Rectal smooth muscle tissue (tissue), 1 donor: ENCODE results near the gene ANKRD44.

Experiments used
- H3K27ac ChIP-seq: one replicate; pipeline ENCODE4 v1.7.0; 2013; ENCODE audit warnings: low read depth, low read length, inconsistent platforms
- H3K27me3 ChIP-seq: one replicate; pipeline ENCODE4 v1.7.0; 2013; ENCODE audit warnings: low read length; ENCODE audit not compliant: control insufficient read depth, insufficient read depth
- H3K36me3 ChIP-seq: one replicate; pipeline ENCODE4 v1.7.0; 2013; ENCODE audit warnings: low read length; ENCODE audit not compliant: control insufficient read depth, insufficient read depth
- H3K4me1 ChIP-seq: one replicate; pipeline ENCODE4 v1.7.0; 2013; ENCODE audit warnings: low read length; ENCODE audit not compliant: control insufficient read depth, insufficient read depth
- H3K4me3 ChIP-seq: one replicate; pipeline ENCODE4 v1.7.0; 2013; ENCODE audit warnings: low read length
- H3K9ac ChIP-seq: one replicate; pipeline ENCODE4 v1.7.0; 2013; ENCODE audit warnings: low read length

The ANKRD44 gene

DNA sequence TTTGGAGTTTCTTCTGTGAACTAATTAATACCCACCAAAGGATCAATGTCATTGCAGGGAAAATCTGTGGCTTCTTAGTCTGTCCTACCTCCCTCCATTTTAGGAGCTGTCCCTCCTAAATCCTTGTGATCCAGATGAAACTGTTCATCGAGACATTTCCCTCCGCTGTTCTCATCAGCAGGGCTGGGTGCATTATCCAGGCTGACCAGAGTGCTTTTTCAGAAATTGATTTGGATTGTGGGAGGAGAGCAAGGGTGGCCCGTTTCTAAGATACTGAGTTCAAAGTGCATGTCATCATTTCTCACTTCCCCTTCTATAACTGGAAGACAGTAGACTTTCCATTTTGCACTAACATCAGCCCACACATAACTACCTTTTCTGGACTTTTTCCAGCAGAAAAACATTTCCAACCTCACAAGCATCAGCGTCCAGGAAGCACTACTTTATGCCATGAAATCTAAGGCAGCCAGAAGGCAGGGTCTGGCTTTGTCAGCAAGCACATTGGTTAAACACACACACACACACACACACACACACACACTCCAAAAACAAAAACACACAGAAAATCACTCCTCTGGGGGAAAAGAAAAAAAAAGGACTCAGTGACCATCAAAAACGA, 94.1 kb downstream of the ANKRD44 start:
- Histone ChIP-seq H3K27me3 (no peaks in the 10 kb centered on the region), H3K4me3 (no peak overlapping the region), H3K27ac (no peak overlapping the region), H3K36me3 (no peaks in the 10 kb centered on the region), H3K4me1 (peaks cover 19% of the 10 kb centered on the region), H3K9ac (no peak overlapping the region)

DNA sequence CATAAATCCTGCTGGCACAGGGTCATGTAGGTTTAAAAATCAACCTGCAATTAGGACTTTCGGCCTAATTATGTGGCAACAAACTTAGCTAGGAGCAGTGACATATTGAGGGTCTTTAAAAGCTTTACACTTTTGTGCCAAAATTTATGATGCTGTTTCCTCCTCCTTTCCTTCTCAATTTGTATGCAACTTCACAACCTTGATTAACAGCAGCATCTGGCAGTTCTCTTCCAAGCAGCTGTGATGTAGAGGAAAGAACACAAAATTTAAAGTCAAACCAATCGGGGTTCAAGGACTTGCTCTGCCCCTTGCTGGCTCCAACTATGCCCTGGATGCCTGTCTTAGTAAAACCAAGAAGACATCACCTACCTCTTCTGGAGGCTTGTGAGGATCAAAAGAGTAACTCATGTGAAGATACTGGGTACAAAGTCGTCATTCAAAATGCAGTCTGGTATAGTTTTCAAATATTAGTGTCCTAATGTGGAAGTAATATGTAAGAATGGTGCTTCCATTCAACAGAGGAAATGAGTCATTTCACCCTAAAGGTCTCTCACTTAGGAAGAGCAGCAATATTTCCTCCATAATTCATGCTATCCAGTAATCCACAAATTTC, 94.7 kb downstream of the ANKRD44 start:
- Histone ChIP-seq H3K27ac (peak overlapping the region; percentile 21), H3K4me3 (no peak overlapping the region), H3K4me1 (peaks cover 19% of the 10 kb centered on the region)

DNA sequence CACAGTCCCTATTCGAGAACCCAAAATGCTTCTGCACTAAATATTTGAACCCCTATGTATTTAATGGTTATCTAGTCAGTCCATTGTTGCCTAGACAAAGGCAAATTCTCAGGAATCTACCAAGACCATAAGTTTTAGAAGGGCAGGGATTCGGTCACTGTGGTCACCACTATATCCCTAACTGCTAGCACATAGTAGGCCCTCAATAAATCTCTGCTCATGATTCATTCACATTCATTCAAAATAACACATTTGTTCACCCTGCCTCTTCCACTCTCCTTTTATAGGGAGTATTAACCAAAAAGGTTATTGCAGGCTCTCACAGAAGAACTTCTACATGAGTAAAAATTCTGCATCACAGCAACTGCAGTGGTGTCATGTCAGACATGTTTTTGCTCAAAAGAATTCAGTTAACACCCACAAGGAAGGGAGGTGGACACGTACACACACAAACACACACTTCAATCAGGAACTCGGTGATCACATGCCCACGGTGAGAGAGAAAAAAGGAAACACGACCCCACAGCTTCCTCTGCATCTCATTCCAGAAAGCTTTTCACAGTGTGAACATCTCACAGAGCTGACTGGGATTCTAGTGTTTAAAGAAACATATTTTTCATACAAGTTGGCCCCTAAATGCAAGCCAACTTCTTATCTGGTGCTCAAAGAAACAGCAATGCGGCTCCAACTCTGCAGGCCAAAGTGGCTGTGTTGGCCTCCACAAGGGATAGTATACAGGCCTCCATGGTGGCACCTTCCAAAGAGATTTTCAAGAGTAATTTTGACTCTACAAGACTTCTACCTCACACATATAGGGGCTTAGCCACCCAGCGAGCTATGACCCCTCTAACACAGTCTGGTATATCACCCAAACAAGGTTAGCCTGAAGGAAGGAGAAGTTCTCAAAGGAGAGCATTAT, 98.0 kb downstream of the ANKRD44 start:
- H3K36me3 ChIP-seq, result no peaks in the 10 kb centered on the region
- H3K27ac ChIP-seq, result peak overlapping the region; percentile 10
- H3K4me3 ChIP-seq, result peak overlapping the region; percentile 3
- no peaks in the 10 kb centered on the region for H3K27me3 ChIP-seq
- peaks cover 19% of the 10 kb centered on the region for H3K4me1 ChIP-seq
- H3K9ac ChIP-seq, result no peak overlapping the region

More for the DNA sequence above, 94.7 kb downstream of the ANKRD44 start:
- no peaks in the 10 kb centered on the region for H3K36me3 ChIP-seq
- no peak overlapping the region for H3K9ac ChIP-seq
- no peaks in the 10 kb centered on the region for H3K27me3 ChIP-seq

DNA sequence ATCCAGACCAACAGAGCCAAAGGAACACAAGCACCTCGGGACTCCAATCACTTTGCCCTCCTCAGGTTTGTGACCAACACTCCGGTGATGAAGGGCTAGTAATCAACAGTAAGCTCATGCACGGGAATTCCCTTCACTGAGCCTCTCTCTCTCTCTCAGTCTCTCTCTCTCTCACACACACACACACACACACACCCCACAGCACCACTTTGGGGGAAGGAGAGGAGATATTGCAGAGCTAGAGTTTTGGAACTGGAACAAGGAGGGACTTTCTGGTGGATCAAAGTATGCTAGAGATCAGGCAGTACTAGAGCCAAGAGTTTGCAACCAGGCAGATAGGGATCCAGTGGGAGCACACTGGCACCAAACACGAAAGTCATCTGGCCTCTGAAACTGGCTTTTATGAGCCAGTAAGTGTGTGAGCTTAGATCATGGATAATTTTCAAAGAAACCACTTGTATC, 98.7 kb downstream of the ANKRD44 start:
- peaks cover 17% of the 10 kb centered on the region for H3K4me1 ChIP-seq
- no peaks in the 10 kb centered on the region for H3K27me3 ChIP-seq
- no peaks in the 10 kb centered on the region for H3K36me3 ChIP-seq
- H3K9ac ChIP-seq, result no peak overlapping the region
- H3K27ac ChIP-seq, result no peak overlapping the region
- H3K4me3 ChIP-seq, result no peak overlapping the region

DNA sequence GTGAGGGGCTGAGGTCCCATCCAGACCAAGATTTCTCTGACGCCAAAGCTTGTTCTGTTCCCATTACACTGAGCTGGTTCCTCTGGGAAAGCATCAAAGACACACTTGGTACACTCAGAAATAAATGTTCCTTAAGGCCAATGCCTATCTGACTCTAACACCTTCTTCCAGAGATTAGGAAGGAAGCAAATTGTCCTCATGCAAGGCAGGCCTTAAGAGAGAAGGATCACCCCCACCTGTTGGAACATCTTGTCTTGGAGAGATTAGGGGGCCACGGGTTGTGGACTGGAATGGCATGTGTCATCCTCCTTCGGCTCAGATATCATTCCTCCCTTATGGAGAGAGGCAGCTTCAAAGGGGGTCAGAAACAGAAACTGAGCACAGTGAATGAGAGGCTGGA, 100.2 kb downstream of the ANKRD44 start:
- H3K4me3 ChIP-seq, result no peak overlapping the region
- H3K9ac ChIP-seq, result no peak overlapping the region
- H3K4me1 ChIP-seq, result peaks cover 10% of the 10 kb centered on the region
- no peak overlapping the region for H3K27ac ChIP-seq
- no peaks in the 10 kb centered on the region for H3K36me3 ChIP-seq
- H3K27me3 ChIP-seq, result no peaks in the 10 kb centered on the region

DNA sequence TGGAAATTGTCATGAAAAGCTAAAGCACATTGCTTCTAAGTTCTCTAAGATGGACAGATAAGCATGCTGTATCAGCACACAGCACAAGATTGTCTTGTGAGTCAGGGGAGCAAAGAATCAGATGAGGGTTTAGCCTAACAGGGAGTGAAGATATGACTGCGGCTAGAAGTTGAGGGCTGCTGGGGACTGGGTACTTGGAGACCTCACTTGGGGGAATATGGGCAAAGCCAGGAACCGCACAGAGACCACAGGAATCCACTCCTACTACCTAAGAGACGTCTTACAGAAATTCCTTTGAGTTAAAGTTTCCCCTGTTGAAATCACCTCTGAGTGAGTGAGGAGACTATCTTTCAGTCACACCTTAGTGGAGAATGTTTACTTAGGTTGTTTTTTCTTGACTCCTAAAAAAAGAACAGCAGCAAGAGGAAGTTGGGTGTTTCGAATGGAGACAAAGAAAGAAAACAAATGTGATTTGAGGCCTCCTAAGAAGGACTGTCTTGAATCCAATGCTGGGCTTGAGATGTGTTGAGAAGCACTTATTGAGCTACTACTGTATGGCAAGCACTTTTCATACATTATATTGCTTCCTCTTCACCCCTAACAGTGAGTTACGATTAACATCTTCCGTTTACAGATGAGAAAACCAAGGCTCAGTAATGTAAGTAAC, 100.7 kb downstream of the ANKRD44 start:
- no peak overlapping the region for H3K4me3 ChIP-seq
- no peak overlapping the region for H3K27ac ChIP-seq
- peaks cover 10% of the 10 kb centered on the region for H3K4me1 ChIP-seq
- H3K36me3 ChIP-seq, result no peaks in the 10 kb centered on the region
- H3K27me3 ChIP-seq, result no peaks in the 10 kb centered on the region
- H3K9ac ChIP-seq, result no peak overlapping the region

DNA sequence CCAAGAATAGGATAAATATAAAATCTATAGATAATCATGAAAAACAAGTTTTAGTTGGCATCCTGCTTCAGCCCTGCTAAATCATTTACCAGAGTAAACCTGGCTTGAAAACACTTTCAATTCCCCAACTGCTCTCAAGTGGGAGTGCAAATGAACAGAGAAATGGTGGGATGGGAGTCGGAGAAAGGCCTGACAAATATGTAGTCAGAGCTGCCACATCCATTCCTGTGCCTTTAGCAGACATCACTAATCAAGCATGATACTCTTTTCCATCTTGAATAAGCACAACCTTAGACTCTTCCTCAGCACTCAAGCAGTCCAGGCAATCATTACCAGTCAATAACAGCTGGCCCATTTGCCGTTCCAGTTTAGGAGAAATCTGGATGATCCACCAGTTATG, 101.3 kb downstream of the ANKRD44 start:
- peak overlapping the region; percentile 16 for H3K27ac ChIP-seq
- peaks cover 10% of the 10 kb centered on the region for H3K4me1 ChIP-seq
- H3K36me3 ChIP-seq, result no peaks in the 10 kb centered on the region
- no peak overlapping the region for H3K4me3 ChIP-seq
- no peak overlapping the region for H3K9ac ChIP-seq
- H3K27me3 ChIP-seq, result no peaks in the 10 kb centered on the region

DNA sequence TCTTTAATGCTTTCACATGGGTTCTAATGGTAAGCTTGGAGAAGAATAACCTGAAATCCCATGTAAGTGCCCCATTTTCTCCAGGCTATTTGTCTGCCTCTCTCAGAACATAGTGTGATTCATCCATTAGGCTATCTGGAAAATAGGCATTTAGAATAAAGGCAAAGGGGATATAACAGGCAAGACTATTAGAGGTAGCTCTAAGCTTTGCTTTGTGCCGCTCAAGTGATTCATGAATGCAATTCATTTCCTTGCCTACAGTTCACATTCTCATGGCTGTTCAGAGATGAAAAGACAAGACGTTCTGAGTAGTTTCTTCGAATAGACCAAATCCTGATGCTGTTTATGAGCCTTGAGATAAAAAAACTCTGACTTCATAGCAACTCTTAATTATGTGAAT, 101.7 kb downstream of the ANKRD44 start:
- no peak overlapping the region for H3K27ac ChIP-seq
- H3K4me1 ChIP-seq, result peaks cover 10% of the 10 kb centered on the region
- no peak overlapping the region for H3K4me3 ChIP-seq
- no peaks in the 10 kb centered on the region for H3K27me3 ChIP-seq
- H3K9ac ChIP-seq, result no peak overlapping the region
- H3K36me3 ChIP-seq, result no peaks in the 10 kb centered on the region

DNA sequence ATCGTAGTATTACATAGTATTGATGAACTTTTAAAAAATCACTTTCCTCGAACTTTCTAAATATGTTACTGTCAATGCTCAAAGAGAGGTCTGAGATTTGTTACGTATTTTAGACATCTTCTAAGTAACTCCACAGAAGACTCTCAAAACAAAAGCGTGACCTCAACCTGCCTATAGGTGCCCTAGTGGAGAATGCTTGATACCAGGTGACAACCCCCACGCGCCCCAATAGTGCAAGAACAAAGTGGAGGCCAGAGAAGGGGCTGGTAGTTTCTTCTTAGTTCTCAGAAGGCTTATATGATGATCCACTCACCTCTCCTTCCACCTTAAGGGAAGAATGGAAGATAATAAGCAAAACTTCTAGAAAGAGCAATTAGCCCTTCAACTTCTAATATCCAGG, 102.6 kb downstream of the ANKRD44 start:
- Histone ChIP-seq H3K9ac (no peak overlapping the region), H3K4me1 (peaks cover 9% of the 10 kb centered on the region), H3K4me3 (no peak overlapping the region), H3K27me3 (no peaks in the 10 kb centered on the region), H3K27ac (no peak overlapping the region), H3K36me3 (no peaks in the 10 kb centered on the region)

DNA sequence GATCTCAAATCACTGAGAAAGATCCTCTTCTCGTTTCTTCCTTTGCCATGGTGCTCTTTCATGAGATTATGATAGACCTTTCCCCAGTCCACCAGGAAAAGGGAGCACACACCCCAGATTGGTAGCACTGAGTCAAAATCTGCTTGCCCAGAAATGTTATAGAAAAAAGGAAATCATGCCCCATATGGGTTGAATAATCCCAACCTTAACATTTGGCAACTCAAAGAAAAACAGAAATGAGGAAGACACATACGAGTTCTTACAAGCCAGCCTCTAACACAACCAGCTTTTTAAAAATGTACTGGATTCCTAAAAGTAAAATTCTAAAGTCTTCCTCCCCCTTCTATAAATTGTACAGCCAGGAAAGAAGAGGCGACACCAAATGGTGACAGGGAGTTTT, 103.0 kb downstream of the ANKRD44 start:
- Histone ChIP-seq H3K4me3 (no peak overlapping the region), H3K4me1 (peaks cover 4% of the 10 kb centered on the region), H3K27me3 (no peaks in the 10 kb centered on the region), H3K9ac (no peak overlapping the region), H3K27ac (no peak overlapping the region), H3K36me3 (no peaks in the 10 kb centered on the region)

DNA sequence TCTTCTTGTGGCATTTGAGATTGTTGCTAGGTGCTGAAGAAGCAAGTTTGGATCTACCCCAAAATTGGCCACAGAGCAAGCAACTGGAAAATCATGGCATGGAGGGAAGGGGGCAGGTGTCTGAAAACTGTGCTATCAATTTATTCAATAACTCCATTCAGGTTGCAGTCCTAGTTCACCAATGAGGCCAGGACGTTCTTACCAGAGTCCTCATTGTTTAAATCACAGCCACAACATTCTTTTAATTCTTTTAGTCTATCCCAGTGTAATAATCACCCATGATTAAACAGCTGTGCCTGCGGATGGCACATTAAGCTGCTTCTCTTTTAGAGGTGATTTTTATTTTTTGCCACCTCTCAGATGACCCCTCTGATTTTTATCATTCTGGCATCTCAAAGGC, 103.5 kb downstream of the ANKRD44 start:
- Histone ChIP-seq H3K4me1 (no peaks in the 10 kb centered on the region), H3K27ac (no peak overlapping the region)

DNA sequence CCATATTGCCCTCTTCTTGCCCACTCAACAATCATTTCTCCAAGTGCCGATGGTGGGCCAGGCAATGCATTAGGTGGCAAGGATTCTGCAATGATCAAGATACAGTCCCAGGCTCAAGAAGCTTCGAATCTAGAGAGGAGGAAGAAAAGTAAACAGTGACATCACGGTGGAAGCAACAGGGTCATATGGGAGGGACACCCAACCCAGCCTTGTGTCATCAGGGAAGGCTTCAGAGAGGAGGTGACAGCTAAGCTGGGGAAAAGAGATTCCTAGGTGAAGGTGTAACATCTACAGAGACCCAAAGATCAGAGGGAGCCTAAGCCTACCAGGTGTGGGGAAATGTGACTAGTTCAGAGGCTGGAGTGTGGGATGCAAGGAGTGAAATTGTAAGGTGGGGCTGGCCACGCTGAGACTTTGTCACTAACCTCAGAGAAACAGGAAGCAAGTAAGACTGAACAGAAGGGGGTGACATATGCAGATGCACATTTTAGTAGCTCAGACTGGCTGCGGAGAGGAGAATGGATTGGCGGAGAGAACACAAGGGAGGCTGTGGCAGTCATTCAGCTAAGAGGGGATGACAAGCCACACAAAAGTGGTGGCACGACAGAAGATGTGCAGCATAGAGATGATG, 104.9 kb downstream of the ANKRD44 start:
- Histone ChIP-seq H3K27me3 (no peaks in the 10 kb centered on the region), H3K4me3 (no peak overlapping the region), H3K4me1 (no peaks in the 10 kb centered on the region), H3K9ac (no peak overlapping the region), H3K27ac (no peak overlapping the region), H3K36me3 (no peaks in the 10 kb centered on the region)

More for the DNA sequence above, 103.5 kb downstream of the ANKRD44 start:
- Histone ChIP-seq H3K27me3 (no peaks in the 10 kb centered on the region), H3K9ac (no peak overlapping the region), H3K36me3 (no peaks in the 10 kb centered on the region), H3K4me3 (no peak overlapping the region)
